HEK293 (cell line): ENCODE data around the gene PSD2.

ENCODE experiments used
- ATF2 ChIP-seq: fragments of 450-650 bp; formaldehyde crosslinking; IDR thresholded peaks from 2 replicates; pipeline ENCODE4 v1.5.1; 2016; ENCODE audit warnings: missing biosample characterization, missing genetic modification characterization, low read depth
- IKZF3 ChIP-seq: fragments of 450-650 bp; IDR thresholded peaks from 2 replicates; pipeline ENCODE4 v1.5.0; 2018; ENCODE audit warnings: missing biosample characterization, mild to moderate bottlenecking, missing genetic modification characterization, moderate library complexity
- KLF1 ChIP-seq: fragments of 450-650 bp; formaldehyde crosslinking; IDR thresholded peaks from 2 replicates; pipeline ENCODE4 v1.5.1; 2016; ENCODE audit warnings: missing biosample characterization, missing genetic modification characterization
- KLF17 ChIP-seq: fragments of 450-650 bp; formaldehyde crosslinking; IDR thresholded peaks from 2 replicates; pipeline ENCODE4 v1.5.1; 2016; ENCODE audit warnings: missing biosample characterization, missing genetic modification characterization
- MEIS1 ChIP-seq: sonication (generic); formaldehyde crosslinking; IDR thresholded peaks from 2 replicates; pipeline ENCODE4 v1.8.1; 2022; ENCODE audit warnings: missing genetic modification reagents, mild to moderate bottlenecking, borderline replicate concordance
- PRDM4 ChIP-seq: fragments of 450-650 bp; formaldehyde crosslinking; IDR thresholded peaks from 2 replicates; pipeline ENCODE4 v1.5.1; 2017; ENCODE audit warnings: missing biosample characterization, missing genetic modification characterization
- YY1 ChIP-seq: fragments of 450-650 bp; formaldehyde crosslinking; IDR thresholded peaks from 2 replicates; pipeline ENCODE4 v1.5.1; 2018; ENCODE audit warnings: missing biosample characterization, missing genetic modification characterization
- ZBTB26 ChIP-seq: fragments of 450-650 bp; formaldehyde crosslinking; optimal IDR thresholded peaks from 2 replicates; pipeline ENCODE3; 2016; ENCODE audit warnings: missing biosample characterization, mild to moderate bottlenecking, missing genetic modification characterization
- ZIC2 ChIP-seq: fragments of 450-650 bp; formaldehyde crosslinking; IDR thresholded peaks from 2 replicates; pipeline ENCODE4 v1.5.1; 2016; ENCODE audit warnings: missing biosample characterization, missing genetic modification characterization
- ZNF114 ChIP-seq: fragments of 450-650 bp; formaldehyde crosslinking; IDR thresholded peaks from 2 replicates; pipeline ENCODE4 v1.5.0; 2017; ENCODE audit warnings: missing biosample characterization, missing genetic modification characterization
- ZNF223 ChIP-seq: fragments of 450-650 bp; formaldehyde crosslinking; IDR thresholded peaks from 2 replicates; pipeline ENCODE4 v1.5.1; 2016; ENCODE audit warnings: missing biosample characterization, missing genetic modification characterization
- ZNF24 ChIP-seq: fragments of 450-650 bp; formaldehyde crosslinking; IDR thresholded peaks from 2 replicates; pipeline ENCODE4 v1.5.1; 2016; ENCODE audit warnings: missing biosample characterization, missing genetic modification characterization
- ZNF280D ChIP-seq: fragments of 450-650 bp; formaldehyde crosslinking; IDR thresholded peaks from 2 replicates; pipeline ENCODE4 v1.5.1; 2016; ENCODE audit warnings: missing biosample characterization, missing genetic modification characterization
- ZNF362 ChIP-seq: fragments of 450-650 bp; formaldehyde crosslinking; IDR thresholded peaks from 2 replicates; pipeline ENCODE4 v1.5.1; 2016; ENCODE audit warnings: missing biosample characterization, missing genetic modification characterization
- ZNF391 ChIP-seq: fragments of 450-650 bp; formaldehyde crosslinking; IDR thresholded peaks from 2 replicates; pipeline ENCODE4 v1.5.1; 2016; ENCODE audit warnings: low read depth, missing biosample characterization, missing genetic modification characterization, borderline replicate concordance
- ZNF394 ChIP-seq: fragments of 450-650 bp; formaldehyde crosslinking; IDR thresholded peaks from 2 replicates; pipeline ENCODE4 v1.5.1; 2016; ENCODE audit warnings: missing biosample characterization, missing genetic modification characterization, mild to moderate bottlenecking, moderate library complexity, borderline replicate concordance
- ZNF423 ChIP-seq: fragments of 450-650 bp; formaldehyde crosslinking; IDR thresholded peaks from 2 replicates; pipeline ENCODE4 v1.5.1; 2016; ENCODE audit warnings: missing biosample characterization, missing genetic modification characterization
- ZNF449 ChIP-seq: fragments of 450-650 bp; formaldehyde crosslinking; IDR thresholded peaks from 2 replicates; pipeline ENCODE4 v1.5.1; 2017; ENCODE audit warnings: missing biosample characterization, mild to moderate bottlenecking, missing genetic modification characterization, moderate library complexity
- ZNF48 ChIP-seq: fragments of 450-650 bp; formaldehyde crosslinking; IDR thresholded peaks from 2 replicates; pipeline ENCODE4 v1.5.1; 2016; ENCODE audit warnings: missing biosample characterization, missing genetic modification characterization
- ZNF521 ChIP-seq: fragments of 450-650 bp; formaldehyde crosslinking; IDR thresholded peaks from 2 replicates; pipeline ENCODE4 v1.5.1; 2017; ENCODE audit warnings: missing biosample characterization, mild to moderate bottlenecking, missing genetic modification characterization
- ZNF610 ChIP-seq: fragments of 450-650 bp; formaldehyde crosslinking; IDR thresholded peaks from 2 replicates; pipeline ENCODE4 v1.5.1; 2016; ENCODE audit warnings: missing biosample characterization, missing genetic modification characterization, borderline replicate concordance
- ZNF747 ChIP-seq: fragments of 450-650 bp; formaldehyde crosslinking; IDR thresholded peaks from 2 replicates; pipeline ENCODE4 v1.5.1; 2016; ENCODE audit warnings: missing biosample characterization, missing genetic modification characterization
- ZNF768 ChIP-seq: fragments of 450-650 bp; formaldehyde crosslinking; IDR thresholded peaks from 2 replicates; pipeline ENCODE4 v1.5.1; 2018; ENCODE audit warnings: missing biosample characterization, mild to moderate bottlenecking, missing genetic modification characterization
- ZNF777 ChIP-seq: fragments of 450-650 bp; formaldehyde crosslinking; IDR thresholded peaks from 2 replicates; pipeline ENCODE4 v1.5.1; 2017; ENCODE audit warnings: missing biosample characterization, missing genetic modification characterization, borderline replicate concordance
- ZNF785 ChIP-seq: fragments of 450-650 bp; formaldehyde crosslinking; IDR thresholded peaks from 2 replicates; pipeline ENCODE4 v1.5.1; 2016; ENCODE audit warnings: missing biosample characterization, missing genetic modification characterization
- ZNF843 ChIP-seq: fragments of 450-650 bp; formaldehyde crosslinking; IDR thresholded peaks from 2 replicates; pipeline ENCODE4 v1.5.1; 2016; ENCODE audit warnings: missing biosample characterization, missing genetic modification characterization
- ZXDB ChIP-seq: fragments of 450-650 bp; formaldehyde crosslinking; IDR thresholded peaks from 2 replicates; pipeline ENCODE4 v1.5.1; 2016; ENCODE audit warnings: missing biosample characterization, missing genetic modification characterization

The PSD2 gene

GRCh38 chr5:139755892-139756671 lies 39.5 kb upstream of the PSD2 start (continued):
- no peak for TF ChIP-seq ZNF114 (tag by site-specific recombination)
- TF ChIP-seq ZNF24 = 0 out of 2 replicates have a peak, but pooled peaks have one; percentile 39
- no peak for TF ChIP-seq ZNF785
- no peak for TF ChIP-seq ZNF48 (tag by site-specific recombination)
- peak; percentile 81; the same call in 1 of the 2 replicates for TF ChIP-seq YY1 (tag by site-specific recombination)
- TF ChIP-seq ZNF747 = no peak
- no peak for TF ChIP-seq ZNF223 (tag by site-specific recombination)
- TF ChIP-seq ZNF610 (tag by site-specific recombination) = 0 out of 2 replicates have a peak, but pooled peaks have one; percentile 35
- peak; percentile 62 for TF ChIP-seq KLF1 (tag by site-specific recombination)
- no peak for TF ChIP-seq ATF2 (tag by site-specific recombination)
- TF ChIP-seq ZNF521 = no peak
- TF ChIP-seq ZNF391 (tag by site-specific recombination) = no peak
- 0 out of 2 replicates have a peak, but pooled peaks have one; percentile 28 for TF ChIP-seq ZXDB (tag by site-specific recombination)
- no peak for TF ChIP-seq MEIS1
- TF ChIP-seq PRDM4 (tag by site-specific recombination) = peak; percentile 55; the same call in 1 of the 2 replicates
- TF ChIP-seq ZNF280D (tag by site-specific recombination) = no peak
- no peak for TF ChIP-seq ZNF777
- TF ChIP-seq ZNF843 = peak; percentile 68
- peak; percentile 87 for TF ChIP-seq ZIC2
- peak; percentile 38 for TF ChIP-seq IKZF3 (tag by site-specific recombination)
- TF ChIP-seq ZNF423 (tag by site-specific recombination) = peak; percentile 66
- TF ChIP-seq ZBTB26 (tag by site-specific recombination) = peak; percentile 50
- TF ChIP-seq ZNF768 = no peak
- peak; percentile 97 for TF ChIP-seq KLF17 (tag by site-specific recombination)
- peak; percentile 31; the same call in 1 of the 2 replicates for TF ChIP-seq ZNF394 (tag by site-specific recombination)
- peak; percentile 85 for TF ChIP-seq ZNF449
- no peak for TF ChIP-seq ZNF362 (tag by site-specific recombination)
